ENCODE data around the gene DAB1. TPM values are rescaled to one million over a fixed set of nuclear protein-coding genes. Genes with fewer than 3 reads are reported as not detected.

The DAB1 gene
- polyA plus RNA-seq, 4 donors: 3.0 to 77.0 (median 24.3) TPM

DNA sequence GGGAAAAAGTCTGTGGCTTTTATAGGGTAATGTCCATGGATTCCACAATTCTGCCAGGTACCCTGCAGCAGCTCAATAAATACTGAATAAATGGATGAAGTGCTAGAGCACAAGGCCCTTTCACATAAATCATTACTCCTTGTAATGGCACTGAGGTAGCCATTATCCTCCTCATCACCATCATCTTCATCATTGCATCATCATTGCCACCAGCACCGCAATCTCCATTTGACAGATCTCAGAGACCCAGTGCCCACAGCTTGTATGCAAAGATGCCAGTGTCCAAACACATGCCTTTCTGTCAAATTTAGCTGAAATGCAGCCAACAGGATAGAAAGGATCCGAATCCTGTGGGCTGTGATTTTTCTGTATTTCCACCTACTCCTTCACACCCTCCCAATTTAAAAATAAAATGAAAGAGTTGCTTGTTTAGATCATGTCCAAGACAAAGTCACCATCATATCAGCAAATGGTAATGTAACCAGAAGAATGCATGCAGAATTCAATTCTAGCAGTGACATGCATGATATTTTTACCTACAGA lies 17.4 kb downstream of the DAB1 start:
- Histone ChIP-seq H3K36me3 (ENCODE audit: control insufficient read depth in 3 of 3, insufficient read depth in 2 of 3, low read depth in 1 of 3, low read length in 3 of 3) (no peaks in the 10 kb centered on the region), H3K4me1 (ENCODE audit: control insufficient read depth in 3 of 3, insufficient read depth in 2 of 3, low read depth in 1 of 3, low read length in 2 of 3) (no peaks in the 10 kb centered on the region), H3K4me3 (ENCODE audit: low read depth in 1 of 3, low read length in 3 of 3) (no peak overlapping the region), H3K9me3 (ENCODE audit: control insufficient read depth in 2 of 2, insufficient read depth in 1 of 2, low read depth in 1 of 2, low read length in 1 of 2) (no peaks in the 10 kb centered on the region), H3K27ac (ENCODE audit: low read depth in 1 of 3, low read length in 2 of 3) (no peak overlapping the region), H3K27me3 (ENCODE audit: control insufficient read depth in 3 of 3, insufficient read depth in 3 of 3, low read length in 3 of 3) (no peaks in the 10 kb centered on the region)
- DNase-seq (no peak), FAIRE-seq (no peak)
- 94 to 98% (median 95%) methylated on average over 2 of the region's 2 CpGs for WGBS, 3 donors

GRCh38 chr1:57404884-57405283 lies 19.0 kb downstream of the DAB1 start:
- no peak overlapping the region for H3K27ac ChIP-seq (ENCODE audit: low read depth in 1 of 3, low read length in 2 of 3)
- WGBS, 3 donors: 71 to 76% (median 73%) methylated on average over 3 of the region's 3 CpGs
- DNase-seq (no peak), FAIRE-seq (no peak)
- H3K4me3 ChIP-seq (ENCODE audit: low read depth in 1 of 3, low read length in 3 of 3): no peak overlapping the region
- no peaks in the 10 kb centered on the region for H3K27me3 ChIP-seq (ENCODE audit: control insufficient read depth in 3 of 3, insufficient read depth in 3 of 3, low read length in 3 of 3)
- no peaks in the 10 kb centered on the region for H3K36me3 ChIP-seq (ENCODE audit: control insufficient read depth in 3 of 3, insufficient read depth in 2 of 3, low read depth in 1 of 3, low read length in 3 of 3)
- peaks cover 0 to 6% (median 0%) of the 10 kb centered on the region in 3 donors for H3K4me1 ChIP-seq (ENCODE audit: control insufficient read depth in 3 of 3, insufficient read depth in 2 of 3, low read depth in 1 of 3, low read length in 2 of 3)
- no peaks in the 10 kb centered on the region for H3K9me3 ChIP-seq (ENCODE audit: control insufficient read depth in 2 of 2, insufficient read depth in 1 of 2, low read depth in 1 of 2, low read length in 1 of 2)

GRCh38 chr1:57403201-57403600 lies 20.7 kb downstream of the DAB1 start:
- Histone ChIP-seq H3K27me3 (ENCODE audit: control insufficient read depth in 3 of 3, insufficient read depth in 3 of 3, low read length in 3 of 3) (no peaks in the 10 kb centered on the region), H3K36me3 (ENCODE audit: control insufficient read depth in 3 of 3, insufficient read depth in 2 of 3, low read depth in 1 of 3, low read length in 3 of 3) (no peaks in the 10 kb centered on the region), H3K4me1 (ENCODE audit: control insufficient read depth in 3 of 3, insufficient read depth in 2 of 3, low read depth in 1 of 3, low read length in 2 of 3) (peaks cover 0 to 10% (median 0%) of the 10 kb centered on the region in 3 donors), H3K4me3 (ENCODE audit: low read depth in 1 of 3, low read length in 3 of 3) (no peak overlapping the region), H3K9me3 (ENCODE audit: control insufficient read depth in 2 of 2, insufficient read depth in 1 of 2, low read depth in 1 of 2, low read length in 1 of 2) (no peaks in the 10 kb centered on the region), H3K27ac (ENCODE audit: low read depth in 1 of 3, low read length in 2 of 3) (no peak overlapping the region)
- WGBS, 3 donors: 84 to 96% (median 85%) methylated on average over 1 of the region's 1 CpG
- FAIRE-seq (no peak), DNase-seq (no peak)

DNA sequence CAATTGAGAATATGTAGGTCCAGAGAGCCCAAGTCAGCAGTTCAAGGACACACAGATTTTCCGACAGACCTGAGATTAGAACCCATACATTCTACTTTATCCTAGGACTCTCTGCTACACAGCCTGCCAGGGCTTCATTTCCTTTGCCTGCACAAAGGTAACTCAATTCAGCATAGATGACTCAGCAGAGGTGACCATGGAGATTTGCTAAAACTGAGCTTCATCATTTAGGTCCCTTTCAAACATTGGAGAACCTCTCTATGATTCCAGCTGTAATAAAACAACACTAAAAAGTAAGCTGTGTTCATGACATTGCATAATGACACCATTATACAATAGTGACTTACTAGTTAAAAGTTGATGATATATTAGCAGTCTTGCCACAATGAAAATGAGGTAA lies 22.2 kb downstream of the DAB1 start:
- 86 to 88% (median 87%) methylated on average over 1 of the region's 1 CpG for WGBS, 3 donors
- Histone ChIP-seq H3K27ac (ENCODE audit: low read depth in 1 of 3, low read length in 2 of 3) (no peak overlapping the region), H3K36me3 (ENCODE audit: control insufficient read depth in 3 of 3, insufficient read depth in 2 of 3, low read depth in 1 of 3, low read length in 3 of 3) (no peaks in the 10 kb centered on the region), H3K4me1 (ENCODE audit: control insufficient read depth in 3 of 3, insufficient read depth in 2 of 3, low read depth in 1 of 3, low read length in 2 of 3) (peaks cover 0 to 10% (median 0%) of the 10 kb centered on the region in 3 donors), H3K4me3 (ENCODE audit: low read depth in 1 of 3, low read length in 3 of 3) (no peak overlapping the region), H3K27me3 (ENCODE audit: control insufficient read depth in 3 of 3, insufficient read depth in 3 of 3, low read length in 3 of 3) (no peaks in the 10 kb centered on the region), H3K9me3 (ENCODE audit: control insufficient read depth in 2 of 2, insufficient read depth in 1 of 2, low read depth in 1 of 2, low read length in 1 of 2) (no peaks in the 10 kb centered on the region)
- FAIRE-seq (no peak), DNase-seq (no peak)

DNA sequence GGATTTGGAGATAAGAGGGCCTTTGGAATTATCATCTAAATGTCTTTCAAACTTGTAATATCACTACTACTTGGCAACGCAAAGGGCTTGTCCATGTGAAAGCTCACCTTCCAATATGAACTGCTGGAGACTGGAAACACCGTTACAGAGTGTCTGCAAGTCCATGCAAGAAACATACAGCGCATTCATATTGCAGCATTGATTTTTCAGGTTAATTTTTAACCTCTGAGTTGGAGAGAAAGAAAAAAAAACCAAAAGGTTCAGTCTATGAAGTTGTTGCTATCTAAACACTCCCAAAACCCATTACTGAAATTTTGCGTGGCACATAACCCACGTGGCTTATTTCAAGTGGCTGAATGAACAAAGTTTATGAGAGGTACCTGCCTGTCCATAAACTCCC lies 23.8 kb downstream of the DAB1 start:
- FAIRE-seq (no peak), DNase-seq (peak; percentile 59 to 70)
- H3K36me3 ChIP-seq (ENCODE audit: control insufficient read depth in 3 of 3, insufficient read depth in 2 of 3, low read depth in 1 of 3, low read length in 3 of 3): no peaks in the 10 kb centered on the region
- H3K4me3 ChIP-seq (ENCODE audit: low read depth in 1 of 3, low read length in 3 of 3): no peak overlapping the region
- 14 to 61% (median 23%) methylated on average over 5 of the region's 5 CpGs for WGBS, 3 donors
- no peaks in the 10 kb centered on the region for H3K9me3 ChIP-seq (ENCODE audit: control insufficient read depth in 2 of 2, insufficient read depth in 1 of 2, low read depth in 1 of 2, low read length in 1 of 2)
- no peaks in the 10 kb centered on the region for H3K27me3 ChIP-seq (ENCODE audit: control insufficient read depth in 3 of 3, insufficient read depth in 3 of 3, low read length in 3 of 3)
- no peak overlapping the region for H3K27ac ChIP-seq (ENCODE audit: low read depth in 1 of 3, low read length in 2 of 3)
- peaks cover 0 to 10% (median 0%) of the 10 kb centered on the region in 3 donors for H3K4me1 ChIP-seq (ENCODE audit: control insufficient read depth in 3 of 3, insufficient read depth in 2 of 3, low read depth in 1 of 3, low read length in 2 of 3)

DNA sequence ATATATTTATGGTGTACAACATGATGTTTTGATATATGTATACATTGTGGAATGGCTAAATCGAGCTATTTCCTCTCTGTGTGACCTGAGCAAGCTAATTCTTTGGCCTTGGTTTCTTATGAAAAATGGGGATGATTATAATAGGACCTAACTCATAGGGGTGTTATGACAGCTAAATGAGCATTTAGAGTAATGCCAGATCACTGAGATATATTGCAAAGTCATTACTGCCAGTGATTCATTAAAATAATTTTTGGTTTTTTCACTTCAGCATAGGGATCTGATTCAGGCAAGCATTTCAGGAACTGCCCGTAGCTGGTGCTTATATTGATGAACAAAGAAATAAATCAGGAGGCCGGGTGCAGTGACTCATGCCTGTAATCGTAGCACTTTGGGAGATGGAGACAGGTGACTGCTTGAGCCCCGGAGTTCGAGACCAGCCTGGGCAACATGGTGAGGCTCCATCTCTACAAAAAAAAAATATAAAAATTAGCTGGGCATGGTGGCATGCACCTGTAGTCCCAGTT lies 30.7 kb downstream of the DAB1 start:
- no peak overlapping the region for H3K4me3 ChIP-seq (ENCODE audit: low read depth in 1 of 3, low read length in 3 of 3)
- no peak overlapping the region for H3K27ac ChIP-seq (ENCODE audit: low read depth in 1 of 3, low read length in 2 of 3)
- DNase-seq (no peak), FAIRE-seq (no peak)
- H3K27me3 ChIP-seq (ENCODE audit: control insufficient read depth in 3 of 3, insufficient read depth in 3 of 3, low read length in 3 of 3): no peaks in the 10 kb centered on the region
- H3K4me1 ChIP-seq (ENCODE audit: control insufficient read depth in 3 of 3, insufficient read depth in 2 of 3, low read depth in 1 of 3, low read length in 2 of 3): peaks cover 0 to 5% (median 0%) of the 10 kb centered on the region in 3 donors
- H3K36me3 ChIP-seq (ENCODE audit: control insufficient read depth in 3 of 3, insufficient read depth in 2 of 3, low read depth in 1 of 3, low read length in 3 of 3): no peaks in the 10 kb centered on the region
- H3K9me3 ChIP-seq (ENCODE audit: control insufficient read depth in 2 of 2, insufficient read depth in 1 of 2, low read depth in 1 of 2, low read length in 1 of 2): no peaks in the 10 kb centered on the region
- 79 to 90% (median 82%) methylated on average over 6 of the region's 6 CpGs for WGBS, 3 donors

DNA sequence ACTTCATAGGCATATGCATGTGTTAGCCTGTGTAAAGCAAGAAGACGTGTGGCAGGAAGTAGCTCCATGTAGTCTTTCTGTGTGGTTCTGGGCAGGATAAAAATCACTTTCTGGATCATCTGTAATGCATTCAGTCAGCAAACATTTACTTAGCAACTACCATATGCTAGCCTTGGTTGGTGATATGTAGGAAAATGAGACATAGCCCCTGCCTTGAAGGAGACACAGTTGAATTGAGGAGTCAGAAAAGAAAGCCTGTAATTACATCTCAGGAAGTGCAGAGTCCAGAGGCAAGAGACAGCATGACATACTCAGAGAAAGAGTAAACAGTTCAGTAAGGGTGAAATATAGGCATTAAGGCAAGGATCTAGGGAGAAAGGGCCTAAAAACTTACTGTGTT lies 38.5 kb downstream of the DAB1 start:
- H3K27ac ChIP-seq (ENCODE audit: low read depth in 1 of 3, low read length in 2 of 3): peak overlapping the region in 1 of 3 donors; percentile 25
- no peaks in the 10 kb centered on the region for H3K9me3 ChIP-seq (ENCODE audit: control insufficient read depth in 2 of 2, insufficient read depth in 1 of 2, low read depth in 1 of 2, low read length in 1 of 2)
- FAIRE-seq (no peak), DNase-seq (peak; percentile 13 to 51)
- H3K36me3 ChIP-seq (ENCODE audit: control insufficient read depth in 3 of 3, insufficient read depth in 2 of 3, low read depth in 1 of 3, low read length in 3 of 3): no peaks in the 10 kb centered on the region
- H3K27me3 ChIP-seq (ENCODE audit: control insufficient read depth in 3 of 3, insufficient read depth in 3 of 3, low read length in 3 of 3): no peaks in the 10 kb centered on the region
- no peak overlapping the region for H3K4me3 ChIP-seq (ENCODE audit: low read depth in 1 of 3, low read length in 3 of 3)
- peaks cover 0 to 8% (median 0%) of the 10 kb centered on the region in 3 donors for H3K4me1 ChIP-seq (ENCODE audit: control insufficient read depth in 3 of 3, insufficient read depth in 2 of 3, low read depth in 1 of 3, low read length in 2 of 3)
- WGBS, 3 donors: 34 to 55% (median 48%) methylated on average over 1 of the region's 1 CpG

GRCh38 chr1:57384901-57385300 lies 39.0 kb downstream of the DAB1 start:
- no peaks in the 10 kb centered on the region for H3K27me3 ChIP-seq (ENCODE audit: control insufficient read depth in 3 of 3, insufficient read depth in 3 of 3, low read length in 3 of 3)
- no peak for DNase-seq
- H3K27ac ChIP-seq (ENCODE audit: low read depth in 1 of 3, low read length in 2 of 3): no peak overlapping the region
- H3K36me3 ChIP-seq (ENCODE audit: control insufficient read depth in 3 of 3, insufficient read depth in 2 of 3, low read depth in 1 of 3, low read length in 3 of 3): no peaks in the 10 kb centered on the region
- peaks cover 0 to 8% (median 0%) of the 10 kb centered on the region in 3 donors for H3K4me1 ChIP-seq (ENCODE audit: control insufficient read depth in 3 of 3, insufficient read depth in 2 of 3, low read depth in 1 of 3, low read length in 2 of 3)
- FAIRE-seq: no peak
- H3K4me3 ChIP-seq (ENCODE audit: low read depth in 1 of 3, low read length in 3 of 3): no peak overlapping the region
- no peaks in the 10 kb centered on the region for H3K9me3 ChIP-seq (ENCODE audit: control insufficient read depth in 2 of 2, insufficient read depth in 1 of 2, low read depth in 1 of 2, low read length in 1 of 2)
- 67 to 82% (median 70%) methylated on average over 1 of the region's 1 CpG for WGBS, 3 donors

DNA sequence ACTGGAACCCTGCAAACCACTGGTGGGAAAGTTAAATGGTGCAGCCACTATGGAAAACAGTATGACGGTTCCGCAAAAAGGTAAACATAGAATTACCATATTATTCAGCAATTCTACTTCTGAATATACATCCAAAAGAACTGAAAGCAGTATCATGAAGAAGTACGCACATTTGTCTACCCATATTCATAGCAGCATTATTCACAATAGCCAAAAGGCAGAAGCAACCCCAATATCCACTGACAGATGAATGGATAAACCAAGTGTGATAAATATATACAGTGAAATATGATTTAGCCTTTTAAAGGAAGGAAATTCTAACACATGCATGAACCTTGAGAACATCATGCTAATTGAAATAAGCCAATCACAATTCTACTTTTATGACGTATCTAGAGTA lies 39.6 kb downstream of the DAB1 start:
- Histone ChIP-seq H3K27ac (ENCODE audit: low read depth in 1 of 3, low read length in 2 of 3) (no peak overlapping the region), H3K27me3 (ENCODE audit: control insufficient read depth in 3 of 3, insufficient read depth in 3 of 3, low read length in 3 of 3) (no peaks in the 10 kb centered on the region), H3K36me3 (ENCODE audit: control insufficient read depth in 3 of 3, insufficient read depth in 2 of 3, low read depth in 1 of 3, low read length in 3 of 3) (no peaks in the 10 kb centered on the region), H3K4me1 (ENCODE audit: control insufficient read depth in 3 of 3, insufficient read depth in 2 of 3, low read depth in 1 of 3, low read length in 2 of 3) (peaks cover 0 to 8% (median 0%) of the 10 kb centered on the region in 3 donors), H3K4me3 (ENCODE audit: low read depth in 1 of 3, low read length in 3 of 3) (no peak overlapping the region), H3K9me3 (ENCODE audit: control insufficient read depth in 2 of 2, insufficient read depth in 1 of 2, low read depth in 1 of 2, low read length in 1 of 2) (no peaks in the 10 kb centered on the region)
- 76 to 94% (median 91%) methylated on average over 4 of the region's 4 CpGs for WGBS, 3 donors
- no peak for FAIRE-seq
- DNase-seq: no peak

Data from small intestine (tissue), 7 donors.